Vagina (tissue), 2 donors: ENCODE measurements around the gene CRYBA4. TPM values are rescaled to one million over a fixed set of nuclear protein-coding genes. Genes with fewer than 3 reads are reported as not detected.

Experiments
- DNase-seq, 2 donors: peaks; one replicate each; pipeline ENCODE4 v3.0.0-alpha.2; 2017; ENCODE audit errors: extremely low spot score in 2 of 2
- H3K27ac ChIP-seq: fragments of 200-600 bp; sonication (generic); one replicate; pipeline ENCODE4 v1.5.1; 2019
- H3K27me3 ChIP-seq: fragments of 200-600 bp; sonication (generic); one replicate; pipeline ENCODE4 v1.5.1; 2019
- H3K36me3 ChIP-seq, 2 donors: fragments of 200-600 bp; sonication (generic); one replicate each; pipeline ENCODE4 v1.5.1; 2017 to 2019
- H3K4me1 ChIP-seq: fragments of 200-600 bp; sonication (generic); one replicate; pipeline ENCODE4 v1.5.1; 2019
- H3K4me3 ChIP-seq, 2 donors: fragments of 200-600 bp; sonication (generic); 1 replicate in 1 of 2; 2 replicates in 1 of 2; pipeline ENCODE4 v1.5.1; 2016 to 2019
- H3K9me3 ChIP-seq: fragments of 200-600 bp; sonication (generic); one replicate; pipeline ENCODE4 v1.5.1; 2019
- CTCF ChIP-seq, 3 experiments: fragments of 450-650 bp in 2 of 3; fragments of 200-600 bp in 1 of 3; sonication (generic) in 1 of 3; IDR thresholded peaks; one replicate each; pipeline ENCODE4 v1.5.1; 2017 to 2019; ENCODE audit warnings: antibody characterized with exemption in 3 of 3, mild to moderate bottlenecking in 2 of 3, moderate library complexity in 2 of 3
- POLR2A ChIP-seq, 2 donors: fragments of 450-650 bp; IDR thresholded peaks; one replicate each; pipeline ENCODE4 v1.6.1; 2017; ENCODE audit warnings: antibody characterized with exemption in 2 of 2, mild to moderate bottlenecking in 2 of 2, moderate library complexity in 2 of 2
- POLR2AphosphoS5 ChIP-seq, 2 donors: sonication (generic); formaldehyde crosslinking; IDR thresholded peaks; one replicate each; pipeline ENCODE4 v1.9.0; 2017; ENCODE audit warnings: antibody characterized with exemption in 2 of 2, mild to moderate bottlenecking in 2 of 2, low read depth in 1 of 2; ENCODE audit not compliant: insufficient read depth in 1 of 2
- intact Hi-C: fragments of 100-400 bp; cut with DNase I; formaldehyde crosslinking; loops from one replicate; pipeline ENCODE4 v1.15.1; 2023
- total RNA-seq: library from RNA; depleted of rRNA; stranded (reverse); fragments of >200 nt; gene quantifications from one replicate; pipeline ENCODE4 v1.2.3, GENCODE V29; 2016

CRYBA4 gene
- total RNA-seq, 1 donor from 2014 or later, result not detected

DNA sequence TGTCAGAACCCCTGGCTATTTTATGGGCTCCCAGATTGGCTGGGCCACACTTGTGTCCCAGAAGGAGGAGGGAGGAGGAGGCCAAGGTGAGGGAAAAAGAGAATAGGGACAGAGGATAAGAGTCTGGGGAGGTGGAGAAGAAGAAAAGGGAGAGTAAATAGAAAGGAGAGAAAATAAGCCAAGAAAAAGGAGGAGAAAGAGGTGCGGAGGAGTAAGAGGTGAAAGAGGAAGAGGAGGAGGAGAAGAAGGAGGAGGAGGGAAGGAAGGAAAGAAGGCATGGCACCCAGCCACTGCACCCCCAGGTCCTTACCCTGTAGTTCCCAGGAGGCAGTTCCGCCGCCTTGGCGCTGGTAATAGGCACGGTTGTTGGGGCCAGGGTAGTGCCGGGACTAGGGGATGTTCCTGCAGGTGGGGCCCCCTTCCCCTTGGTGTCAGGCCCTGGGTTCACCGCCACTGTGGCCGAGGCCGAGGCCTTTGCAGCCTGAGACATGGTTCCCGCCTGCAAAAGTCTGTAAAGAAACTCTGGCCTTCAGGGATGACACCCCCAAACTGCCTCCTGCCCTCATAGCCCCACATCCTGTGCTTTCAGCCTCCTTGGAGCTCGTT is 5.8 kb upstream of the CRYBA4 start:
- intact Hi-C loops, result no loop called here
- no peaks in the 10 kb centered on the region for H3K4me1 ChIP-seq
- H3K27ac ChIP-seq, result no peak overlapping the region
- H3K27me3 ChIP-seq, result no peaks in the 10 kb centered on the region
- TF ChIP-seq CTCF (IDR thresholded peaks at IDR 0.05), result no peak
- no peak for TF ChIP-seq POLR2AphosphoS5 (IDR thresholded peaks at IDR 0.05; ENCODE audit: insufficient read depth in 1 of 2, low read depth in 1 of 2)
- TF ChIP-seq POLR2A (IDR thresholded peaks at IDR 0.05), result no peak
- no peaks in the 10 kb centered on the region for H3K9me3 ChIP-seq
- no peak overlapping the region for H3K4me3 ChIP-seq
- no peaks in the 10 kb centered on the region for H3K36me3 ChIP-seq
- no peak for DNase-seq

DNA sequence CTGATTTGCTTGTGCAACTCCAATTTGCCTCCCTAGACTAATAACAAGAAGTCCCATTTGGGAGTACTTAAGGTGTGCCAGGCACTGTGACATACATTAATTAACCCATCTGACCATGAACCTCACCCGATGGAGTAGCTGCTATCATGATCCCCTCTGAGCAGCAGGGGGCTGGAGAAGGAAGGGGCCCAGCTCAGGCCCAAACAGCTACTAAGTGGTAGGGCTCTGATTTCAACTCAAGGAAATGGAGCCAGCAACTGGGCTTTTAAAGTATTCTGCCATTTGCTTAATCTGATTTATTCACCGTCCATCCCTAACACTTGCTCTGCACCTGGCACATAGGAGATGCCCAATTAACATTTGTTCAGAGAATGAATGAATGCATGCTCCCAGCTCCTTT is 5.1 kb upstream of the CRYBA4 start:
- no peaks in the 10 kb centered on the region for H3K27me3 ChIP-seq
- H3K9me3 ChIP-seq, result no peaks in the 10 kb centered on the region
- no peak overlapping the region for H3K4me3 ChIP-seq
- no peak for DNase-seq
- intact Hi-C loops, result no loop called here
- H3K27ac ChIP-seq, result no peak overlapping the region
- H3K36me3 ChIP-seq, result no peaks in the 10 kb centered on the region
- H3K4me1 ChIP-seq, result no peaks in the 10 kb centered on the region
- no peak for TF ChIP-seq POLR2AphosphoS5 (IDR thresholded peaks at IDR 0.05; ENCODE audit: insufficient read depth in 1 of 2, low read depth in 1 of 2)
- TF ChIP-seq CTCF (IDR thresholded peaks at IDR 0.05), result no peak
- TF ChIP-seq POLR2A (IDR thresholded peaks at IDR 0.05), result no peak

DNA sequence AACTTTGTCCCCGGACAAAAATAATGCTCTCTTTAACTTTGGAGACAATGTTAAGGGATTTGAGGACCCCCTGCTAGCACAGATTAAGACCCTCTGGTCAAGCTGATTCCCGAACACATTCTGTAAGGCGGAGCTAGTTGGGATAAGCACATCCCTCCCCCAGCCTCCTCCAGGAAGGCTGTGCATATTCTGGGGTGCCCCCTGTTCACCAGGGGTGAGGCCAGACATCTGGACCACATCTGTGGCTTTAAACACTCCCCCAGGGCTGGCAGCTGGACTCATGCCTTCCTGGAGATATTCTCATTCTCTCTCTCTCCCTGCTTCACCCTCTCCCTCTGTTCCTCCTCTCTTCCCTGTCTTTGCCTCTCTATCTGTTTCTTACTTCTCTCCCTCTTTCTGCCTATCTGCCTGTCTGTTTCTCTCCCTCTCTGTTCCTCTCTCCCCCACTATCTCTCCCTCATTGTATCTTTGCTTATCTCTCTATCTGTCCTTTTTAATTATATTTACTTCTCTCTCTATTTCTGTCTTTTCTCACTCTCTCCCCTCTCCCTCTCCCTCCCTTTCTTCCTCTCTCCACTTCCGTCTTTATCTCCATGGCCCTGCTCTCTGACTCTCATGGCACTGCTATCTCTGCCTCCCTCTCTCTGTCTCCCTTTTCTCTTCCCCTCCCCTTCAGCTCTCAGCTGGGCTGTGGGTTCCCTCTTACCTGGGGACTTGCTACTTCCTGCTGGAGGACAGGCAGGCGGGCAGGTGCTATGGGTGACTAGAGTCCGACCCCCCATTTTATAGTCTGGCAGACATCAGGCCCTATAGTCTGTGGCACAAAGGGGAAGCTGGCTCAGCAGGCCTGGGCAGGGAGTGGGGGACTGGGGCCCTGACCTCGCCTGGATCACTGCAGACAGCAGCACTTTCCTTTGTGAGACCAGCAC is 4.2 kb upstream of the CRYBA4 start, which contains the start of gene CRYBB1:
CRYBB1 (minus strand) TSS at position 757 of the 929 bp plus-strand sequence. CDS start 1,708 bp downstream, outside the sequence.
- intact Hi-C loops, result no loop called here
- DNase-seq, result no peak
- Histone ChIP-seq H3K9me3 (no peaks in the 10 kb centered on the region), H3K36me3 (no peaks in the 10 kb centered on the region), H3K27me3 (no peaks in the 10 kb centered on the region), H3K27ac (no peak within 1 kb of the TSS), H3K4me1 (no peaks in the 10 kb centered on the region), H3K4me3 (no peak within 1 kb of the TSS)
- TF ChIP-seq POLR2A (IDR thresholded peaks at IDR 0.05) (no peak), POLR2AphosphoS5 (IDR thresholded peaks at IDR 0.05; ENCODE audit: insufficient read depth in 1 of 2, low read depth in 1 of 2) (no peak), CTCF (IDR thresholded peaks at IDR 0.05) (no peak)

DNA sequence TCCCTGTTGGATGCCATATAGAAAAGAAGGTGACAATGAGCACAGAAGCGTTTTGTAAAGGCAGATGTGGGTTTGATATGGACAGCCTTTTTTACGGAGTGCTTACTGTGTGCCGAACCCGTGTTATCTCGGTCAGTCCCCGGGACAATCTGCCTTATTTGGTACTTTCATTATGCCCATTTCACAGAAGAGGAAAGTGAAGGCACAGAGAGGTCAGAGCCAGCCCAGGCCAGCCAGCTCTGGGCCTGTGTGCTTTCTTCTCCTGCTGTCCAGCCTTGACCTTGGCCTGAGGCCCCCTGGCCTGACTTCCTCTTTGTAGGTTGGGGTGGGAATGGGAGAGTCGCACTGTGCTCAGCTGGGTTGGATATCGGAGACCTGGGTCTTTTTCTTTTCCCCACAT is 3.3 kb upstream of the CRYBA4 start:
- H3K4me3 ChIP-seq, result no peak overlapping the region
- DNase-seq, result no peak
- no peak for TF ChIP-seq POLR2A (IDR thresholded peaks at IDR 0.05)
- TF ChIP-seq CTCF (IDR thresholded peaks at IDR 0.05), result no peak
- H3K27ac ChIP-seq, result no peak overlapping the region
- H3K36me3 ChIP-seq, result no peaks in the 10 kb centered on the region
- intact Hi-C loops, result no loop called here
- no peaks in the 10 kb centered on the region for H3K4me1 ChIP-seq
- H3K27me3 ChIP-seq, result no peaks in the 10 kb centered on the region
- H3K9me3 ChIP-seq, result no peaks in the 10 kb centered on the region

- DNase-seq, result no peak
- Histone ChIP-seq H3K9me3 (no peaks in the 10 kb centered on the region), H3K27ac (no peak overlapping the region), H3K36me3 (no peaks in the 10 kb centered on the region), H3K27me3 (no peaks in the 10 kb centered on the region), H3K4me1 (no peaks in the 10 kb centered on the region), H3K4me3 (no peak overlapping the region)
- intact Hi-C loops, result no loop called here
- TF ChIP-seq POLR2AphosphoS5 (IDR thresholded peaks at IDR 0.05; ENCODE audit: insufficient read depth in 1 of 2, low read depth in 1 of 2) (peak in 1 of 2 donors; percentile 29), POLR2A (IDR thresholded peaks at IDR 0.05) (no peak)
These were observed 2.3 kb upstream of the CRYBA4 start for GRCh38 chr22:26619510-26619909.
